LNCaP clone FGC (cell line): ENCODE measurements around the gene ST3GAL2.
"Not testable (repeated sequence)": the region's sequence is repeated elsewhere in the genome, so short reads cannot be mapped to it uniquely, and the experiment has no call there.

Experiments
- DNase-seq: peaks from one replicate; pipeline ENCODE4 v3.0.0-alpha.2; 2011; ENCODE audit warnings: low read depth
- H3K4me3 ChIP-seq: 2 replicates; pipeline ENCODE4 v1.5.1; 2011; ENCODE audit warnings: mild to moderate bottlenecking, low read depth, low read length, control low read depth
- CTCF ChIP-seq: IDR thresholded peaks from 2 replicates; pipeline ENCODE4 v1.5.1; 2012; ENCODE audit warnings: mild to moderate bottlenecking; ENCODE audit not compliant: control insufficient read depth, insufficient read depth; ENCODE audit errors: extremely low read depth

Gene ST3GAL2

GRCh38 chr16:70454222-70455034 lies 15.5 kb upstream of the ST3GAL2 start, which contains the start of gene FCSK:
FCSK (plus strand) TSS chr16:70454595; CDS start chr16:70463191, 8,596 bp downstream.
- no peak for DNase-seq
- TF ChIP-seq CTCF, result peak; percentile 21; the same call in 1 of the 2 replicates
- H3K4me3 ChIP-seq, result peak within 1 kb of the TSS; percentile 89

GRCh38 chr16:70453892-70454221 lies 15.0 kb upstream of the ST3GAL2 start:
- DNase-seq, result peak; percentile 34
- peak overlapping the region; percentile 89 for H3K4me3 ChIP-seq
- TF ChIP-seq CTCF, result no peak

- DNase-seq, result no peak
- H3K4me3 ChIP-seq, result peak overlapping the region; percentile 89
- no peak for TF ChIP-seq CTCF
Measured at GRCh38 chr16:70453117-70453891, 14.4 kb upstream of the ST3GAL2 start.

GRCh38 chr16:70451004-70451340 lies 12.1 kb upstream of the ST3GAL2 start:
- H3K4me3 ChIP-seq, result not testable (repeated sequence)

GRCh38 chr16:70450142-70451003 lies 11.5 kb upstream of the ST3GAL2 start:
- not testable (repeated sequence) for DNase-seq, H3K4me3 ChIP-seq

More at GRCh38 chr16:70451004-70451340, 12.1 kb upstream of the ST3GAL2 start:
- not testable (repeated sequence) for DNase-seq

- no peak for DNase-seq
- no peak for TF ChIP-seq CTCF
- no peak overlapping the region for H3K4me3 ChIP-seq
Measured at GRCh38 chr16:70448075-70448474, 9.2 kb upstream of the ST3GAL2 start.

GRCh38 chr16:70444249-70445063 lies 5.6 kb upstream of the ST3GAL2 start:
- no peak for DNase-seq
- H3K4me3 ChIP-seq, result no peak overlapping the region
- TF ChIP-seq CTCF, result no peak
